SK-N-SH treated with all-trans-retinoic acid at 6 μM for 48 hours (cell line): Measurements from ENCODE around the gene CHRND.

ENCODE experiments used
- ATAC-seq: fragments of 200-7000 bp; cut with Tn5 transposase; 3 replicates; pipeline ENCODE4 v1.9.1; 2020; ENCODE audit warnings: mild to moderate bottlenecking, moderate library complexity
- ARNTL ChIP-seq: fragments of 450-650 bp; formaldehyde crosslinking; IDR thresholded peaks from 2 replicates; pipeline ENCODE4 v1.5.0; 2020; ENCODE audit warnings: low read depth, mild to moderate bottlenecking, moderate library complexity, borderline replicate concordance
- BACH2 ChIP-seq: fragments of 250-450 bp; sonication (Bioruptor Pico); IDR thresholded peaks from 2 replicates; pipeline ENCODE4 v1.9.0; 2021; ENCODE audit warnings: mild to moderate bottlenecking, borderline replicate concordance
- CREB5 ChIP-seq: fragments of 250-450 bp; sonication (Bioruptor Pico); IDR thresholded peaks from 2 replicates; pipeline ENCODE4 v1.5.1; 2020; ENCODE audit warnings: low read depth, mild to moderate bottlenecking, moderate library complexity
- CSDC2 ChIP-seq: fragments of 250-450 bp; sonication (Bioruptor Pico); IDR thresholded peaks from 2 replicates; pipeline ENCODE4 v1.5.0; 2020; ENCODE audit warnings: mild to moderate bottlenecking, moderate library complexity
- ESRRG ChIP-seq: fragments of 250-450 bp; sonication (Bioruptor Pico); IDR thresholded peaks from 2 replicates; pipeline ENCODE4 v1.6.1; 2021; ENCODE audit warnings: mild to moderate bottlenecking
- GLIS3 ChIP-seq: fragments of 250-450 bp; sonication (Bioruptor Pico); IDR thresholded peaks from 2 replicates; pipeline ENCODE4 v1.5.0; 2020; ENCODE audit warnings: mild to moderate bottlenecking, moderate library complexity
- OSR1 ChIP-seq: fragments of 250-450 bp; sonication (Bioruptor Pico); IDR thresholded peaks from 2 replicates; pipeline ENCODE4 v1.8.0; 2022; ENCODE audit warnings: moderate library complexity, mild to moderate bottlenecking, inconsistent platforms
- POU6F1 ChIP-seq: fragments of 250-450 bp; sonication (Bioruptor Pico); IDR thresholded peaks from 2 replicates; pipeline ENCODE4 v1.8.0; 2021; ENCODE audit warnings: low read depth, mild to moderate bottlenecking, moderate library complexity, borderline replicate concordance
- PPARA ChIP-seq: fragments of 250-450 bp; sonication (Bioruptor Pico); IDR thresholded peaks from 2 replicates; pipeline ENCODE4 v1.5.0; 2020; ENCODE audit warnings: mild to moderate bottlenecking, borderline replicate concordance
- RARB ChIP-seq: fragments of 250-450 bp; sonication (Bioruptor Pico); IDR thresholded peaks from 2 replicates; pipeline ENCODE4 v1.8.0; 2021; ENCODE audit warnings: mild to moderate bottlenecking, moderate library complexity
- SNAI2 ChIP-seq: fragments of 250-450 bp; sonication (Bioruptor Pico); IDR thresholded peaks from 2 replicates; pipeline ENCODE4 v1.5.0; 2020; ENCODE audit warnings: mild to moderate bottlenecking, moderate library complexity
- TCF4 ChIP-seq: fragments of 250-450 bp; sonication (Bioruptor Pico); IDR thresholded peaks from 2 replicates; pipeline ENCODE4 v1.8.0; 2021; ENCODE audit warnings: mild to moderate bottlenecking, moderate library complexity, borderline replicate concordance
- TOX ChIP-seq: fragments of 250-450 bp; sonication (Bioruptor Pico); IDR thresholded peaks from 2 replicates; pipeline ENCODE4 v1.8.0; 2021; ENCODE audit warnings: mild to moderate bottlenecking, moderate library complexity, borderline replicate concordance
- TSHZ2 ChIP-seq: fragments of 250-450 bp; sonication (Bioruptor Pico); IDR thresholded peaks from 2 replicates; pipeline ENCODE4 v1.5.0; 2020; ENCODE audit warnings: mild to moderate bottlenecking, moderate library complexity
- ZC3H10 ChIP-seq: fragments of 250-450 bp; sonication (Bioruptor Pico); IDR thresholded peaks from 2 replicates; pipeline ENCODE4 v1.5.1; 2021; ENCODE audit warnings: mild to moderate bottlenecking, moderate library complexity
- ZFP3 ChIP-seq: fragments of 250-450 bp; sonication (Bioruptor Pico); IDR thresholded peaks from 2 replicates; pipeline ENCODE4 v1.5.0; 2020; ENCODE audit warnings: mild to moderate bottlenecking, moderate library complexity
- ZFP30 ChIP-seq: fragments of 450-650 bp; formaldehyde crosslinking; IDR thresholded peaks from 2 replicates; pipeline ENCODE4 v1.5.0; 2022; ENCODE audit warnings: mild to moderate bottlenecking, moderate library complexity
- ZNF565 ChIP-seq: fragments of 450-650 bp; formaldehyde crosslinking; conservative IDR thresholded peaks from 2 replicates; pipeline ENCODE4 v1.5.0; 2020; ENCODE audit warnings: low read depth, mild to moderate bottlenecking, moderate library complexity
- ZNF8 ChIP-seq: fragments of 450-650 bp; formaldehyde crosslinking; IDR thresholded peaks from 2 replicates; pipeline ENCODE4 v1.5.0; 2020; ENCODE audit warnings: mild to moderate bottlenecking, moderate library complexity
- TF ChIP-seq, protein P1 (sequence below): fragments of 250-450 bp; sonication (Bioruptor Pico); IDR thresholded peaks from 2 replicates; pipeline ENCODE4 v1.5.1; 2021; ENCODE audit warnings: mild to moderate bottlenecking, moderate library complexity
- TF ChIP-seq, protein P2 (sequence below): fragments of 250-450 bp; sonication (Bioruptor Pico); IDR thresholded peaks from 2 replicates; pipeline ENCODE4 v1.8.0; 2020; ENCODE audit warnings: mild to moderate bottlenecking, moderate library complexity, borderline replicate concordance

CHRND gene

DNA sequence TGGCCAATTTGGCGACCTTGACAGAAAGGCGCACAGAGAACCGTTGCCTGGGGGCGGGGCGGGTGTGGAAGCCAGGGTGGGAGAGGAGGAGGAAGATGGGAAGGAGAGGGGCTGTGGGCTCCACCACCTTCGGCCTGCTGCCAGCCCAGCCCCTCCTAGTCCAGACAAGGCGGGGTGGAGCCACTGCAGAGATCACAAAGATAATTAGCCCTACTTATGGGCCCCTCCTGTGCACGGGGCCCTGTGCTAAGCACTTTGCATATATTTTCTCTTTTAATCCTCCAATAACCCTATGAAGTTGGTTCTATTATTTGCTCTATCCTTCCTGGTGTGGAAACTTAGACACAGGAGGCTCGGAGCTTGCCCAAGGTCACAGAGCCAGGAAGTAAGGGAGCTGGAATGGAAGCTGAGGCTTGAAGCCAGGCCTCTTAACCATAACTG, 24.6 kb upstream of the CHRND start:
- no peak for ATAC-seq
- no peak for TF ChIP-seq RARB
- no peak for TF ChIP-seq PPARA (CRISPR knock-in tag)
- TF ChIP-seq, protein P1, sequence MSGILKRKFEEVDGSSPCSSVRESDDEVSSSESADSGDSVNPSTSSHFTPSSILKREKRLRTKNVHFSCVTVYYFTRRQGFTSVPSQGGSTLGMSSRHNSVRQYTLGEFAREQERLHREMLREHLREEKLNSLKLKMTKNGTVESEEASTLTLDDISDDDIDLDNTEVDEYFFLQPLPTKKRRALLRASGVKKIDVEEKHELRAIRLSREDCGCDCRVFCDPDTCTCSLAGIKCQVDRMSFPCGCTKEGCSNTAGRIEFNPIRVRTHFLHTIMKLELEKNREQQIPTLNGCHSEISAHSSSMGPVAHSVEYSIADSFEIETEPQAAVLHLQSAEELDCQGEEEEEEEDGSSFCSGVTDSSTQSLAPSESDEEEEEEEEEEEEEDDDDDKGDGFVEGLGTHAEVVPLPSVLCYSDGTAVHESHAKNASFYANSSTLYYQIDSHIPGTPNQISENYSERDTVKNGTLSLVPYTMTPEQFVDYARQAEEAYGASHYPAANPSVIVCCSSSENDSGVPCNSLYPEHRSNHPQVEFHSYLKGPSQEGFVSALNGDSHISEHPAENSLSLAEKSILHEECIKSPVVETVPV (CRISPR knock-in tag): no peak
- TF ChIP-seq ZFP3 (CRISPR knock-in tag): no peak
- TF ChIP-seq TSHZ2: no peak
- TF ChIP-seq ZNF565 (CRISPR knock-in tag): no peak
- TF ChIP-seq CSDC2 (CRISPR knock-in tag): no peak
- TF ChIP-seq CREB5 (CRISPR knock-in tag): no peak
- no peak for TF ChIP-seq ZC3H10 (CRISPR knock-in tag)
- TF ChIP-seq TCF4 (CRISPR knock-in tag): no peak

DNA sequence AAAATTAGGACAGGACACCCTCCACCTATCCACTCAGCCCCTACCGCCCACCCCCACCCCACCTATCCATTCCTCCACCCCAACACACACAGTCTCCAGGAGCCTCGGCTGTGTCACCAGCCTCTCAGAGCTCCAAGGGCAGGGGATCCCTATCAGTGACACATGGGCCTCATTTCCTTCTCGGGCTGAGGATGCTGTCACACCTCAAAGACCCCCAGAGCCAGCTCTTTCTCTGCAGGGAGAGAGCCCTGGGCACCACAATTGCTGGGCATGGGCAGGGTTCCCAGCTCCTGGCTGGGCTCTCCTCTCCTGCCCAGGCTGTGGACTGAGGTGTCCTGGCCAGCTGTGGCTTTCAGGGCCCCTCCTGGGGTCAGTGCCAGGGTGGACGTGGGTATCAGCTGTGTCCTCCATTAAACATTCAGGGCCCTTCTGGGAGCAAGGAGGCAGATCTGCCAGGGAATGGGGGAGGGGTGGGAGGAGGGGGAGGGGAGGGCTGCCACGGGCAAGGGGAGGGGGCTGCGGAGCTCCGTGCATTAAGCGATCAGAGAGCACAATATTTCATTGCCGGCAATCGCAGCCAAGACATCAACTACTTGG, 24.1 kb upstream of the CHRND start:
- ATAC-seq: no peak
- TF ChIP-seq ZNF565 (CRISPR knock-in tag) (no peak), RARB (no peak), ZFP30 (no peak), ESRRG (CRISPR knock-in tag) (no peak), CREB5 (CRISPR knock-in tag) (no peak), CSDC2 (CRISPR knock-in tag) (no peak), POU6F1 (CRISPR knock-in tag) (no peak), BACH2 (CRISPR knock-in tag) (no peak), SNAI2 (no peak)
- TF ChIP-seq, protein P2, sequence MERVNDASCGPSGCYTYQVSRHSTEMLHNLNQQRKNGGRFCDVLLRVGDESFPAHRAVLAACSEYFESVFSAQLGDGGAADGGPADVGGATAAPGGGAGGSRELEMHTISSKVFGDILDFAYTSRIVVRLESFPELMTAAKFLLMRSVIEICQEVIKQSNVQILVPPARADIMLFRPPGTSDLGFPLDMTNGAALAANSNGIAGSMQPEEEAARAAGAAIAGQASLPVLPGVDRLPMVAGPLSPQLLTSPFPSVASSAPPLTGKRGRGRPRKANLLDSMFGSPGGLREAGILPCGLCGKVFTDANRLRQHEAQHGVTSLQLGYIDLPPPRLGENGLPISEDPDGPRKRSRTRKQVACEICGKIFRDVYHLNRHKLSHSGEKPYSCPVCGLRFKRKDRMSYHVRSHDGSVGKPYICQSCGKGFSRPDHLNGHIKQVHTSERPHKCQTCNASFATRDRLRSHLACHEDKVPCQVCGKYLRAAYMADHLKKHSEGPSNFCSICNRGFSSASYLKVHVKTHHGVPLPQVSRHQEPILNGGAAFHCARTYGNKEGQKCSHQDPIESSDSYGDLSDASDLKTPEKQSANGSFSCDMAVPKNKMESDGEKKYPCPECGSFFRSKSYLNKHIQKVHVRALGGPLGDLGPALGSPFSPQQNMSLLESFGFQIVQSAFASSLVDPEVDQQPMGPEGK (CRISPR knock-in tag): no peak
- TF ChIP-seq, protein P1 (CRISPR knock-in tag): no peak

DNA sequence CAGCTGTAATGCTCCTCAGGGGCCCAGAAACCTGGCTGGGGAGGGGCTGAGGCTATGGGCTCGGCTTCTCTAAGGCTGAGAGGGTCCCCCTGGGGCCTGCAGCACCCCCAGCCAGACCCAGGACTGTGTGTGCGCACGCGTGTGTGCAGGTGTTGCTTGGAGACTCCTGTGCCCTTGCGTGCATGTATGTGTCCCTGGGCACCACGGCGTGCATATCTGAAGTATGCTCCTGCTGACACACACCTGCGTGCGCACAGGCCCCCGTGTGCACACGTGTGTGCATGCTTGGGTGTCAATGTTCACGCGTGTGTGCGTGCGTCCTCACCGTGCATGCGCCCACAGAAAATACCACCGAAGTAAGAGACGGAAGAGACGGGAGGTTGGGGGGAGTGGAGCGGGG, 23.4 kb upstream of the CHRND start:
- ATAC-seq: no peak
- TF ChIP-seq TCF4 (CRISPR knock-in tag) (no peak), SNAI2 (no peak), CREB5 (CRISPR knock-in tag) (no peak), BACH2 (CRISPR knock-in tag) (no peak), ZNF565 (CRISPR knock-in tag) (no peak), OSR1 (CRISPR knock-in tag) (no peak), RARB (no peak), ARNTL (no peak), TOX (CRISPR knock-in tag) (no peak), ZFP3 (CRISPR knock-in tag) (no peak), ZNF8 (CRISPR knock-in tag) (no peak), PPARA (CRISPR knock-in tag) (no peak), GLIS3 (no peak)
